Esophagus mucosa (tissue), 1 donor: ENCODE results near the gene ISLR. TPM values are rescaled to one million over a fixed set of nuclear protein-coding genes. Genes with fewer than 3 reads are reported as not detected.
A peak's percentile ranks its signal among the peaks of the same experiment; 100 is the strongest.

ENCODE experiments used
- ATAC-seq: fragments of 200-7000 bp; cut with Tn5 transposase; one replicate; pipeline ENCODE4 v1.9.1; 2020
- total RNA-seq: library from RNA; stranded (reverse); gene quantifications from one replicate; pipeline ENCODE4 v1.2.4, GENCODE V29; 2023
- donor health status: DM: yes; HTN: yes; CAD: no.

The ISLR gene
- 2.2 TPM for total RNA-seq

- ATAC-seq = no peak
These were observed at the start of gene ISLR for GRCh38 chr15:74173380-74174218. Gene ISLR, plus strand, starts transcription at chr15:74173710. Its CDS starts 1,149 bp downstream, at chr15:74174859.

GRCh38 chr15:74124196-74124595 is 49.3 kb upstream of the ISLR start:
- no peak for ATAC-seq

- ATAC-seq = no peak
These were observed 48.8 kb upstream of the ISLR start for GRCh38 chr15:74124759-74125158.

GRCh38 chr15:74127255-74127953 is 46.1 kb upstream of the ISLR start:
- ATAC-seq = peak; percentile 89

GRCh38 chr15:74127954-74128784 is 45.3 kb upstream of the ISLR start:
- ATAC-seq = no peak

- ATAC-seq = no peak
These were observed 44.5 kb upstream of the ISLR start for GRCh38 chr15:74128785-74129585.

- no peak for ATAC-seq
These were observed 43.8 kb upstream of the ISLR start for GRCh38 chr15:74129586-74130154.

GRCh38 chr15:74130155-74130848 is 43.2 kb upstream of the ISLR start, which contains the start of gene ISLR2:
Gene ISLR2, plus strand, starts transcription at chr15:74130586. Its CDS starts 2,169 bp downstream, at chr15:74132755.
- ATAC-seq = no peak

- ATAC-seq = no peak
These were observed 42.5 kb upstream of the ISLR start for GRCh38 chr15:74130849-74131627.

GRCh38 chr15:74131628-74132413 is 41.7 kb upstream of the ISLR start:
- no peak for ATAC-seq

- peak; percentile 24 for ATAC-seq
These were observed 40.5 kb upstream of the ISLR start for GRCh38 chr15:74132681-74133651.

GRCh38 chr15:74133694-74134386 is 39.7 kb upstream of the ISLR start:
- ATAC-seq = no peak

GRCh38 chr15:74134387-74135027 is 39.0 kb upstream of the ISLR start:
- ATAC-seq = no peak

- no peak for ATAC-seq
These were observed 38.4 kb upstream of the ISLR start for GRCh38 chr15:74135041-74135565.

GRCh38 chr15:74136540-74136813 is 37.0 kb upstream of the ISLR start:
- no peak for ATAC-seq

- no peak for ATAC-seq
These were observed 36.5 kb upstream of the ISLR start for GRCh38 chr15:74136814-74137536.
